Inflammatory macrophage treated with lipopolysaccharide for 1 hour (primary cell): ENCODE data around the gene IZUMO4.
"Not testable (repeated sequence)": the region's sequence is repeated elsewhere in the genome, so short reads cannot be mapped to it uniquely, and the experiment has no call there.

ENCODE experiments used
- DNase-seq, 2 donors: peaks; one replicate each; pipeline ENCODE4 v3.0.0-alpha.2; 2020 to 2022

The IZUMO4 gene

GRCh38 chr19:2083174-2083854 lies 13.4 kb upstream of the IZUMO4 start:
- DNase-seq = peak in 1 of 2 donors; percentile 35

GRCh38 chr19:2084993-2085720 lies 11.6 kb upstream of the IZUMO4 start:
- peak; percentile 75 to 84 for DNase-seq

GRCh38 chr19:2086695-2087620 lies 9.8 kb upstream of the IZUMO4 start:
- not testable (repeated sequence) for DNase-seq

GRCh38 chr19:2087621-2088100 lies 9.1 kb upstream of the IZUMO4 start:
- DNase-seq = peak; percentile 31 to 43

GRCh38 chr19:2089001-2089711 lies 7.6 kb upstream of the IZUMO4 start:
- no peak for DNase-seq

- no peak for DNase-seq
These were observed 7.0 kb upstream of the IZUMO4 start for GRCh38 chr19:2089727-2090053.

- peak in 1 of 2 donors; percentile 40 for DNase-seq
These were observed 4.7 kb upstream of the IZUMO4 start for GRCh38 chr19:2091926-2092525.

GRCh38 chr19:2096034-2096479 lies 658 bp upstream of the IZUMO4 start, which contains the start of gene MOB3A:
TSS of gene MOB3A (minus strand) at chr19:2096326. CDS start at chr19:2078560, 17,766 bp downstream.
- peak in 1 of 2 donors; percentile 84 for DNase-seq

GRCh38 chr19:2097203-2097885 lies 629 bp downstream of the IZUMO4 start:
- no peak for DNase-seq

GRCh38 chr19:2097886-2098327 lies 1.2 kb downstream of the IZUMO4 start:
- DNase-seq = no peak

- DNase-seq = no peak
These were observed 2.4 kb downstream of the IZUMO4 start for GRCh38 chr19:2099054-2099501.

- DNase-seq = no peak
These were observed 3.4 kb downstream of the IZUMO4 start for GRCh38 chr19:2099937-2100718.

GRCh38 chr19:2100719-2101061 lies 4.0 kb downstream of the IZUMO4 start:
- DNase-seq = no peak

GRCh38 chr19:2101417-2102335 lies 5.0 kb downstream of the IZUMO4 start:
- DNase-seq = no peak

- DNase-seq = no peak
These were observed 6.5 kb downstream of the IZUMO4 start for GRCh38 chr19:2103045-2103707.

GRCh38 chr19:2108251-2109016 lies 11.7 kb downstream of the IZUMO4 start:
- DNase-seq = no peak

GRCh38 chr19:2109046-2109864 lies 12.5 kb downstream of the IZUMO4 start:
- no peak for DNase-seq
